SK-N-SH (cell line): Measurements from ENCODE around the gene HPDL.

Source experiments
- CHD2 ChIP-seq: fragments of 150-350 bp; IDR thresholded peaks from 2 replicates; pipeline ENCODE4 v1.6.1; 2018; ENCODE audit warnings: low read length; ENCODE audit not compliant: partially characterized antibody
- EP300 ChIP-seq, 2 experiments: IDR thresholded peaks; 2 replicates each; pipeline versions ENCODE4 v1.4.0 to v1.6.1; 2012; ENCODE audit warnings: borderline replicate concordance in 1 of 2, low read depth in 1 of 2, low read length in 1 of 2
- MXI1 ChIP-seq: IDR thresholded peaks from 2 replicates; pipeline ENCODE4 v1.6.1; 2012; ENCODE audit warnings: mild to moderate bottlenecking, low read depth, low read length, improper control_type of control experiment
- NRF1 ChIP-seq: IDR thresholded peaks from 2 replicates; pipeline ENCODE4 v1.6.1; 2012; ENCODE audit warnings: low read depth, mild to moderate bottlenecking, low read length
- RAD21 ChIP-seq: IDR thresholded peaks from 2 replicates; pipeline ENCODE4 v1.6.1; 2012; ENCODE audit warnings: mild to moderate bottlenecking, low read length
- RXRA ChIP-seq: IDR thresholded peaks from 2 replicates; pipeline ENCODE4 v1.4.0; 2012; ENCODE audit warnings: low read depth, mild to moderate bottlenecking, borderline replicate concordance
- SIN3A ChIP-seq: IDR thresholded peaks from 2 replicates; pipeline ENCODE4 v1.6.1; 2012; ENCODE audit warnings: low read depth, mild to moderate bottlenecking, low read length, moderate library complexity, borderline replicate concordance
- SMC3 ChIP-seq: IDR thresholded peaks from 2 replicates; pipeline ENCODE4 v1.6.1; 2012; ENCODE audit warnings: low read depth, low read length, improper control_type of control experiment
- TAF1 ChIP-seq: IDR thresholded peaks from 2 replicates; pipeline ENCODE4 v1.6.1; 2012; ENCODE audit warnings: low read depth, mild to moderate bottlenecking, low read length, moderate library complexity, borderline replicate concordance
- TF ChIP-seq, protein P1 (sequence below): fragments of 200-600 bp; sonication (generic); IDR thresholded peaks from 2 replicates; pipeline ENCODE4 v1.6.1; 2017; ENCODE audit warnings: antibody characterized with exemption, mild to moderate bottlenecking, moderate library complexity
- TF ChIP-seq, protein P2 (sequence below): IDR thresholded peaks from 2 replicates; pipeline ENCODE4; 2012

GRCh38 chr1:45351508-45351907 lies 24.8 kb downstream of the HPDL start:
- TF ChIP-seq TAF1 (no peak), SIN3A (no peak), RXRA (no peak), SMC3 (no peak), EP300 (IDR thresholded peaks at IDR 0.05; ENCODE audit: borderline replicate concordance in 1 of 2, low read depth in 1 of 2, low read length in 1 of 2) (no peak), MXI1 (no peak), NRF1 (no peak), CHD2 (no peak), RAD21 (no peak)
- TF ChIP-seq, protein P1, sequence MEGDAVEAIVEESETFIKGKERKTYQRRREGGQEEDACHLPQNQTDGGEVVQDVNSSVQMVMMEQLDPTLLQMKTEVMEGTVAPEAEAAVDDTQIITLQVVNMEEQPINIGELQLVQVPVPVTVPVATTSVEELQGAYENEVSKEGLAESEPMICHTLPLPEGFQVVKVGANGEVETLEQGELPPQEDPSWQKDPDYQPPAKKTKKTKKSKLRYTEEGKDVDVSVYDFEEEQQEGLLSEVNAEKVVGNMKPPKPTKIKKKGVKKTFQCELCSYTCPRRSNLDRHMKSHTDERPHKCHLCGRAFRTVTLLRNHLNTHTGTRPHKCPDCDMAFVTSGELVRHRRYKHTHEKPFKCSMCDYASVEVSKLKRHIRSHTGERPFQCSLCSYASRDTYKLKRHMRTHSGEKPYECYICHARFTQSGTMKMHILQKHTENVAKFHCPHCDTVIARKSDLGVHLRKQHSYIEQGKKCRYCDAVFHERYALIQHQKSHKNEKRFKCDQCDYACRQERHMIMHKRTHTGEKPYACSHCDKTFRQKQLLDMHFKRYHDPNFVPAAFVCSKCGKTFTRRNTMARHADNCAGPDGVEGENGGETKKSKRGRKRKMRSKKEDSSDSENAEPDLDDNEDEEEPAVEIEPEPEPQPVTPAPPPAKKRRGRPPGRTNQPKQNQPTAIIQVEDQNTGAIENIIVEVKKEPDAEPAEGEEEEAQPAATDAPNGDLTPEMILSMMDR: no peak
- TF ChIP-seq, protein P2, sequence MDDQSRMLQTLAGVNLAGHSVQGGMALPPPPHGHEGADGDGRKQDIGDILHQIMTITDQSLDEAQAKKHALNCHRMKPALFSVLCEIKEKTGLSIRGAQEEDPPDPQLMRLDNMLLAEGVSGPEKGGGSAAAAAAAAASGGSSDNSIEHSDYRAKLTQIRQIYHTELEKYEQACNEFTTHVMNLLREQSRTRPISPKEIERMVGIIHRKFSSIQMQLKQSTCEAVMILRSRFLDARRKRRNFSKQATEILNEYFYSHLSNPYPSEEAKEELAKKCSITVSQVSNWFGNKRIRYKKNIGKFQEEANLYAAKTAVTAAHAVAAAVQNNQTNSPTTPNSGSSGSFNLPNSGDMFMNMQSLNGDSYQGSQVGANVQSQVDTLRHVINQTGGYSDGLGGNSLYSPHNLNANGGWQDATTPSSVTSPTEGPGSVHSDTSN: no peak
